HepG2 (cell line): ENCODE measurements around the gene TMEM19. TPM values are rescaled to one million over a fixed set of nuclear protein-coding genes. Genes with fewer than 3 reads are reported as not detected.

Source experiments
- ATAC-seq: fragments of 200-7000 bp; cut with Tn5 transposase; 3 replicates; pipeline ENCODE4 v1.9.1; 2020; ENCODE audit warnings: mild to moderate bottlenecking, moderate library complexity
- BruUV-seq: library from RNA; stranded (reverse); fragments of 400-500 nt; replicated peaks from 2 replicates; lab custom pipeline; 2021; lab: Mats Ljungman, UMichigan
- CTCF ChIA-PET: fragments of 300-600 bp; formaldehyde crosslinking; extraction: SDS; loops from one replicate; lab custom pipeline; 2021; ENCODE audit warnings: low total read pairs, inconsistent platforms, low intra/inter-chr PET ratio; lab: Yijun Ruan, JAX
- POLR2A ChIA-PET: fragments of 350-600 bp; sonication (Branson Sonifier 250); formaldehyde crosslinking; loops from one replicate; lab custom pipeline; 2020; ENCODE audit warnings: antibody characterized with exemption, inconsistent platforms; lab: Yijun Ruan, JAX
- DNase-seq: peaks from one replicate; pipeline ENCODE4 v3.0.0-alpha.2; 2015; ENCODE audit warnings: low spot score
- FAIRE-seq: peaks from 3 replicates; lab custom pipeline; 2011; peaks lifted over from hg19 to GRCh38; lab: Jason Lieb, UNC
- H2AFZ ChIP-seq: one replicate; pipeline ENCODE4 v1.6.1; 2011; ENCODE audit warnings: low read length, inconsistent platforms
- H3K27ac ChIP-seq: fragments of 300-600 bp; 3 replicates; pipeline ENCODE4 v1.8.0; 2011; ENCODE audit warnings: mixed run types, mild to moderate bottlenecking, mixed read lengths, low read length, inconsistent platforms; ENCODE audit not compliant: insufficient read depth; ENCODE audit errors: extremely low read length
- H3K27me3 ChIP-seq, 2 experiments: fragments of 200-600 bp in 1 of 2; 2 replicates in 1 of 2; 3 replicates in 1 of 2; pipeline versions ENCODE4 v1.6.0 to v1.8.0; 2011; ENCODE audit warnings: low read length in 2 of 2, mild to moderate bottlenecking in 2 of 2, moderate library complexity in 2 of 2, inconsistent platforms in 1 of 2; ENCODE audit not compliant: insufficient read depth in 2 of 2, control insufficient read depth in 1 of 2
- H3K36me3 ChIP-seq, 2 experiments: fragments of 200-600 bp in 1 of 2; replicated peaks in 1 of 2; 2 replicates in 1 of 2; 3 replicates in 1 of 2; pipeline versions ENCODE4 v1.5.1 to v1.8.0; 2011; ENCODE audit warnings: low read length in 2 of 2, inconsistent platforms in 1 of 2; ENCODE audit not compliant: insufficient read depth in 2 of 2, control insufficient read depth in 1 of 2
- H3K4me1 ChIP-seq: 2 replicates; pipeline ENCODE4 v1.5.1; 2012; ENCODE audit warnings: low read length, inconsistent platforms; ENCODE audit not compliant: insufficient read depth
- H3K4me2 ChIP-seq: 2 replicates; pipeline ENCODE4 v1.6.0; 2011; ENCODE audit warnings: low read depth, low read length, inconsistent platforms
- H3K4me3 ChIP-seq, 3 experiments: fragments of 200-600 bp in 1 of 3; sonication (generic), shearing (Covaris generic) in 1 of 3; replicated peaks in 1 of 3; 2 replicates each; pipeline ENCODE4 v1.5.1; 2011 to 2016; ENCODE audit warnings: low read length in 3 of 3, inconsistent platforms in 2 of 3, low read depth in 2 of 3, mild to moderate bottlenecking in 2 of 3, control low read depth in 1 of 3, mixed read lengths in 1 of 3; ENCODE audit not compliant: insufficient read depth in 1 of 3
- H3K79me2 ChIP-seq: one replicate; pipeline ENCODE4 v1.6.1; 2011; ENCODE audit warnings: low read length, inconsistent platforms; ENCODE audit not compliant: insufficient read depth
- H3K9ac ChIP-seq: 2 replicates; pipeline ENCODE4 v1.6.0; 2011; ENCODE audit warnings: mild to moderate bottlenecking, low read depth, low read length, inconsistent platforms; ENCODE audit not compliant: insufficient read depth
- H3K9me3 ChIP-seq: 2 replicates; pipeline ENCODE4 v1.5.1; 2012; ENCODE audit warnings: mild to moderate bottlenecking, low read length
- H4K20me1 ChIP-seq: 2 replicates; pipeline ENCODE4 v1.6.0; 2011; ENCODE audit warnings: inconsistent platforms, mild to moderate bottlenecking, low read length, moderate library complexity; ENCODE audit not compliant: insufficient read depth
- ARID2 ChIP-seq: sonication (generic); formaldehyde crosslinking; IDR thresholded peaks from 2 replicates; pipeline ENCODE4 v1.8.1; 2022; ENCODE audit warnings: mild to moderate bottlenecking, missing genetic modification reagents, borderline replicate concordance
- ARNT2 ChIP-seq: sonication (generic); formaldehyde crosslinking; IDR thresholded peaks from 2 replicates; pipeline ENCODE4 v1.8.0; 2022; ENCODE audit warnings: mild to moderate bottlenecking, low read depth, missing genetic modification reagents, moderate library complexity
- ATRX ChIP-seq: sonication (generic); formaldehyde crosslinking; IDR thresholded peaks from 2 replicates; pipeline ENCODE4 v1.4.0; 2020; ENCODE audit warnings: missing genetic modification reagents, borderline replicate concordance
- E2F2 ChIP-seq: sonication (generic); formaldehyde crosslinking; IDR thresholded peaks from 2 replicates; pipeline ENCODE4 v1.4.0; 2020; ENCODE audit warnings: missing genetic modification reagents, borderline replicate concordance
- FOXO1 ChIP-seq: sonication (generic); formaldehyde crosslinking; IDR thresholded peaks from 2 replicates; pipeline ENCODE4 v1.4.0; 2020; ENCODE audit warnings: missing genetic modification reagents
- MYPOP ChIP-seq: sonication (generic); formaldehyde crosslinking; IDR thresholded peaks from 2 replicates; pipeline ENCODE4 v1.8.1; 2023; ENCODE audit warnings: mild to moderate bottlenecking, moderate library complexity, missing genetic modification reagents
- PRDM15 ChIP-seq: sonication (generic); formaldehyde crosslinking; IDR thresholded peaks from 2 replicates; pipeline ENCODE4 v1.4.0; 2020; ENCODE audit warnings: missing genetic modification reagents
- SP1 ChIP-seq, 2 experiments: fragments of 450-650 bp in 1 of 2; sonication (generic) in 1 of 2; formaldehyde crosslinking in 1 of 2; IDR thresholded peaks; 2 replicates each; pipeline versions ENCODE4 v1.4.0 to v1.6.1; 2016 to 2020; ENCODE audit warnings: missing genetic modification reagents in 1 of 2
- WGBS: methylation state at CpG from one replicate; pipeline ENCODE4 v1.1.6; 2017; ENCODE audit warnings: low lambda C conversion rate; 5-methylcytosine and 5-hydroxymethylcytosine counted together
- in situ Hi-C: cut with HindIII; loops from 2 replicates; pipeline ENCODE4 v1.10.0; 2017; ENCODE audit warnings: low pct_unique_long_range_greater_than_20kb; ENCODE audit not compliant: extremely low pct_ligation_motif_present
- intact Hi-C: fragments of 100-400 bp; cut with micrococcal nuclease; formaldehyde crosslinking; loops from one replicate; pipeline ENCODE4 v1.10.0; 2022; ENCODE audit not compliant: unreplicated experiment
- polyA plus RNA-seq, 8 experiments: library from polyadenylated mRNA; depleted of rRNA in 3 of 8; stranded (reverse) in 7 of 8; unstranded in 1 of 8; fragments of >200 nt; fragmentation: Illumina TruSeq in 4 of 8; extraction: Trizol in 4 of 8; gene quantifications; 2 replicates each; pipeline versions ENCODE4 v1.2.1 to v1.2.3, GENCODE V29; 2011 to 2016; ENCODE audit warnings: low read depth in 4 of 8, missing spikeins in 1 of 8, mixed read lengths in 1 of 8; ENCODE audit not compliant: insufficient read depth in 1 of 8
- total RNA-seq, 5 experiments: library from RNA; depleted of rRNA; stranded (reverse); fragments of >200 nt; fragmentation: Illumina TruSeq; extraction: Trizol; gene quantifications; 2 replicates each; pipeline ENCODE4 v1.2.3, GENCODE V29; 2016; ENCODE audit warnings: low read depth in 1 of 5

TMEM19 gene
- total and polyA plus RNA-seq, 2 of the 13 experiments (the other 11 are each of a cell fraction or from before 2014, with no cell fraction given), result 16.9 to 22.5 TPM

GRCh38 chr12:71691504-71692129 lies 5.7 kb downstream of the TMEM19 start (continued):
- TF ChIP-seq E2F2 (CRISPR knock-in tag), result no peak
- no peak for TF ChIP-seq ARID2 (CRISPR knock-in tag)
- no peak for TF ChIP-seq PRDM15 (CRISPR knock-in tag)
- no peak for TF ChIP-seq MYPOP (CRISPR knock-in tag)
- TF ChIP-seq SP1 (IDR thresholded peaks at IDR 0.05), result no peak
- TF ChIP-seq SP1 (CRISPR knock-in tag; IDR thresholded peaks at IDR 0.05), result no peak

- intact Hi-C loops (no loop called here), in situ Hi-C loops (no loop called here)
- Histone ChIP-seq H3K79me2 (no peaks in the 10 kb centered on the region), H3K9ac (no peak overlapping the region), H3K4me1 (peaks cover 26% of the 10 kb centered on the region), H3K9me3 (no peaks in the 10 kb centered on the region), H3K36me3 (peaks cover 0 to 9% of the 10 kb centered on the region in 2 experiments; a peak in 2 of 5 replicates), H4K20me1 (no peaks in the 10 kb centered on the region), H3K4me3 (no peak overlapping the region), H3K27ac (no peak overlapping the region), H2AFZ (no peak overlapping the region), H3K4me2 (no peak overlapping the region), H3K27me3 (no peaks in the 10 kb centered on the region)
- ChIA-PET POLR2A (no interaction called here), CTCF (no interaction called here)
- DNase-seq (no peak), FAIRE-seq (no peak), ATAC-seq (no peak)
- no TSS peak for BruUV-seq
- 99% methylated on average over 6 of the region's 7 CpGs for WGBS
- TF ChIP-seq ATRX (CRISPR knock-in tag), result no peak
- TF ChIP-seq FOXO1 (CRISPR knock-in tag), result no peak
- TF ChIP-seq ARNT2, result no peak
These were observed 7.2 kb downstream of the TMEM19 start for GRCh38 chr12:71693126-71693525.
